ENCODE data around the gene IL3RA.

The IL3RA gene

GRCh38 chrX:1412551-1413161, 76.1 kb downstream of the IL3RA start:
- Histone ChIP-seq H3K4me1 (ENCODE audit: control insufficient read depth, insufficient read depth, low read length) (no peaks in the 10 kb centered on the region), H3K4me3 (ENCODE audit: low read depth, low read length) (no peak overlapping the region), H3K9ac (ENCODE audit: low read depth, low read length) (no peak overlapping the region), H3K27me3 (ENCODE audit: control insufficient read depth, insufficient read depth, low read length) (no peaks in the 10 kb centered on the region), H3K36me3 (ENCODE audit: control insufficient read depth, insufficient read depth, low read length) (peaks cover 51% of the 10 kb centered on the region), H3K9me3 (ENCODE audit: control insufficient read depth, insufficient read depth, low read length) (no peaks in the 10 kb centered on the region)

GRCh38 chrX:1416327-1416784, 79.8 kb downstream of the IL3RA start:
- no peaks in the 10 kb centered on the region for H3K27me3 ChIP-seq (ENCODE audit: control insufficient read depth, insufficient read depth, low read length)
- H3K36me3 ChIP-seq (ENCODE audit: control insufficient read depth, insufficient read depth, low read length): peaks cover 60% of the 10 kb centered on the region
- no peak overlapping the region for H3K9ac ChIP-seq (ENCODE audit: low read depth, low read length)
- no peaks in the 10 kb centered on the region for H3K9me3 ChIP-seq (ENCODE audit: control insufficient read depth, insufficient read depth, low read length)
- no peak overlapping the region for H3K4me3 ChIP-seq (ENCODE audit: low read depth, low read length)
- no peaks in the 10 kb centered on the region for H3K4me1 ChIP-seq (ENCODE audit: control insufficient read depth, insufficient read depth, low read length)

- Histone ChIP-seq H3K36me3 (ENCODE audit: control insufficient read depth, insufficient read depth, low read length) (peaks cover 62% of the 10 kb centered on the region), H3K9ac (ENCODE audit: low read depth, low read length) (no peak overlapping the region), H3K9me3 (ENCODE audit: control insufficient read depth, insufficient read depth, low read length) (no peaks in the 10 kb centered on the region), H3K4me1 (ENCODE audit: control insufficient read depth, insufficient read depth, low read length) (no peaks in the 10 kb centered on the region), H3K4me3 (ENCODE audit: low read depth, low read length) (no peak overlapping the region), H3K27me3 (ENCODE audit: control insufficient read depth, insufficient read depth, low read length) (no peaks in the 10 kb centered on the region)
These were observed 80.6 kb downstream of the IL3RA start for GRCh38 chrX:1416965-1417760.

GRCh38 chrX:1417921-1418771, 81.6 kb downstream of the IL3RA start:
- Histone ChIP-seq H3K27me3 (ENCODE audit: control insufficient read depth, insufficient read depth, low read length) (no peaks in the 10 kb centered on the region), H3K4me1 (ENCODE audit: control insufficient read depth, insufficient read depth, low read length) (no peaks in the 10 kb centered on the region), H3K36me3 (ENCODE audit: control insufficient read depth, insufficient read depth, low read length) (peaks cover 62% of the 10 kb centered on the region), H3K9me3 (ENCODE audit: control insufficient read depth, insufficient read depth, low read length) (no peaks in the 10 kb centered on the region), H3K4me3 (ENCODE audit: low read depth, low read length) (no peak overlapping the region), H3K9ac (ENCODE audit: low read depth, low read length) (no peak overlapping the region)

GRCh38 chrX:1418901-1419544, 82.4 kb downstream of the IL3RA start:
- peak overlapping the region; percentile 32 for H3K9ac ChIP-seq (ENCODE audit: low read depth, low read length)
- H3K4me3 ChIP-seq (ENCODE audit: low read depth, low read length): no peak overlapping the region
- no peaks in the 10 kb centered on the region for H3K9me3 ChIP-seq (ENCODE audit: control insufficient read depth, insufficient read depth, low read length)
- no peaks in the 10 kb centered on the region for H3K4me1 ChIP-seq (ENCODE audit: control insufficient read depth, insufficient read depth, low read length)
- H3K36me3 ChIP-seq (ENCODE audit: control insufficient read depth, insufficient read depth, low read length): peaks cover 62% of the 10 kb centered on the region
- H3K27me3 ChIP-seq (ENCODE audit: control insufficient read depth, insufficient read depth, low read length): no peaks in the 10 kb centered on the region

GRCh38 chrX:1419545-1420355, 83.2 kb downstream of the IL3RA start:
- H3K27me3 ChIP-seq (ENCODE audit: control insufficient read depth, insufficient read depth, low read length): no peaks in the 10 kb centered on the region
- no peak overlapping the region for H3K9ac ChIP-seq (ENCODE audit: low read depth, low read length)
- no peak overlapping the region for H3K4me3 ChIP-seq (ENCODE audit: low read depth, low read length)
- H3K36me3 ChIP-seq (ENCODE audit: control insufficient read depth, insufficient read depth, low read length): peaks cover 66% of the 10 kb centered on the region
- H3K9me3 ChIP-seq (ENCODE audit: control insufficient read depth, insufficient read depth, low read length): no peaks in the 10 kb centered on the region
- no peaks in the 10 kb centered on the region for H3K4me1 ChIP-seq (ENCODE audit: control insufficient read depth, insufficient read depth, low read length)

GRCh38 chrX:1420371-1420770, 83.8 kb downstream of the IL3RA start:
- H3K36me3 ChIP-seq (ENCODE audit: control insufficient read depth, insufficient read depth, low read length): peaks cover 72% of the 10 kb centered on the region
- no peaks in the 10 kb centered on the region for H3K9me3 ChIP-seq (ENCODE audit: control insufficient read depth, insufficient read depth, low read length)

GRCh38 chrX:1421433-1422134, 85.0 kb downstream of the IL3RA start:
- no peaks in the 10 kb centered on the region for H3K4me1 ChIP-seq (ENCODE audit: control insufficient read depth, insufficient read depth, low read length)
- peaks cover 72% of the 10 kb centered on the region for H3K36me3 ChIP-seq (ENCODE audit: control insufficient read depth, insufficient read depth, low read length)
- H3K9ac ChIP-seq (ENCODE audit: low read depth, low read length): no peak overlapping the region
- H3K27me3 ChIP-seq (ENCODE audit: control insufficient read depth, insufficient read depth, low read length): no peaks in the 10 kb centered on the region
- H3K4me3 ChIP-seq (ENCODE audit: low read depth, low read length): no peak overlapping the region
- H3K9me3 ChIP-seq (ENCODE audit: control insufficient read depth, insufficient read depth, low read length): no peaks in the 10 kb centered on the region

More at GRCh38 chrX:1420371-1420770, 83.8 kb downstream of the IL3RA start:
- no peaks in the 10 kb centered on the region for H3K4me1 ChIP-seq (ENCODE audit: control insufficient read depth, insufficient read depth, low read length)
- no peaks in the 10 kb centered on the region for H3K27me3 ChIP-seq (ENCODE audit: control insufficient read depth, insufficient read depth, low read length)
- no peak overlapping the region for H3K4me3 ChIP-seq (ENCODE audit: low read depth, low read length)
- H3K9ac ChIP-seq (ENCODE audit: low read depth, low read length): no peak overlapping the region

GRCh38 chrX:1422135-1422465, 85.5 kb downstream of the IL3RA start:
- no peaks in the 10 kb centered on the region for H3K27me3 ChIP-seq (ENCODE audit: control insufficient read depth, insufficient read depth, low read length)
- H3K4me3 ChIP-seq (ENCODE audit: low read depth, low read length): no peak overlapping the region
- peaks cover 71% of the 10 kb centered on the region for H3K36me3 ChIP-seq (ENCODE audit: control insufficient read depth, insufficient read depth, low read length)
- no peaks in the 10 kb centered on the region for H3K4me1 ChIP-seq (ENCODE audit: control insufficient read depth, insufficient read depth, low read length)
- H3K9ac ChIP-seq (ENCODE audit: low read depth, low read length): no peak overlapping the region
- H3K9me3 ChIP-seq (ENCODE audit: control insufficient read depth, insufficient read depth, low read length): no peaks in the 10 kb centered on the region

GRCh38 chrX:1423215-1423614, 86.6 kb downstream of the IL3RA start:
- Histone ChIP-seq H3K36me3 (ENCODE audit: control insufficient read depth, insufficient read depth, low read length) (peaks cover 69% of the 10 kb centered on the region), H3K9ac (ENCODE audit: low read depth, low read length) (no peak overlapping the region), H3K9me3 (ENCODE audit: control insufficient read depth, insufficient read depth, low read length) (no peaks in the 10 kb centered on the region), H3K27me3 (ENCODE audit: control insufficient read depth, insufficient read depth, low read length) (no peaks in the 10 kb centered on the region), H3K4me3 (ENCODE audit: low read depth, low read length) (no peak overlapping the region), H3K4me1 (ENCODE audit: control insufficient read depth, insufficient read depth, low read length) (no peaks in the 10 kb centered on the region)

Measured in iPS-15b (cell line).